HepG2 (cell line): Measurements from ENCODE around the gene TM4SF18. TPM values are rescaled to one million over a fixed set of nuclear protein-coding genes. Genes with fewer than 3 reads are reported as not detected.

ENCODE experiments used
- ATAC-seq: fragments of 200-7000 bp; cut with Tn5 transposase; 3 replicates; pipeline ENCODE4 v1.9.1; 2020; ENCODE audit warnings: mild to moderate bottlenecking, moderate library complexity
- BruUV-seq: library from RNA; stranded (reverse); fragments of 400-500 nt; replicated peaks from 2 replicates; lab custom pipeline; 2021; lab: Mats Ljungman, UMichigan
- CTCF ChIA-PET: fragments of 300-600 bp; formaldehyde crosslinking; extraction: SDS; loops from one replicate; lab custom pipeline; 2021; ENCODE audit warnings: low total read pairs, inconsistent platforms, low intra/inter-chr PET ratio; lab: Yijun Ruan, JAX
- POLR2A ChIA-PET: fragments of 350-600 bp; sonication (Branson Sonifier 250); formaldehyde crosslinking; loops from one replicate; lab custom pipeline; 2020; ENCODE audit warnings: antibody characterized with exemption, inconsistent platforms; lab: Yijun Ruan, JAX
- DNase-seq: peaks from one replicate; pipeline ENCODE4 v3.0.0-alpha.2; 2015; ENCODE audit warnings: low spot score
- FAIRE-seq: peaks from 3 replicates; lab custom pipeline; 2011; peaks lifted over from hg19 to GRCh38; lab: Jason Lieb, UNC
- H2AFZ ChIP-seq: one replicate; pipeline ENCODE4 v1.6.1; 2011; ENCODE audit warnings: low read length, inconsistent platforms
- H3K27ac ChIP-seq: fragments of 300-600 bp; 3 replicates; pipeline ENCODE4 v1.8.0; 2011; ENCODE audit warnings: mixed run types, mild to moderate bottlenecking, mixed read lengths, low read length, inconsistent platforms; ENCODE audit not compliant: insufficient read depth; ENCODE audit errors: extremely low read length
- H3K27me3 ChIP-seq, 2 experiments: fragments of 200-600 bp in 1 of 2; 2 replicates in 1 of 2; 3 replicates in 1 of 2; pipeline versions ENCODE4 v1.6.0 to v1.8.0; 2011; ENCODE audit warnings: low read length in 2 of 2, mild to moderate bottlenecking in 2 of 2, moderate library complexity in 2 of 2, inconsistent platforms in 1 of 2; ENCODE audit not compliant: insufficient read depth in 2 of 2, control insufficient read depth in 1 of 2
- H3K36me3 ChIP-seq, 2 experiments: fragments of 200-600 bp in 1 of 2; replicated peaks in 1 of 2; 2 replicates in 1 of 2; 3 replicates in 1 of 2; pipeline versions ENCODE4 v1.5.1 to v1.8.0; 2011; ENCODE audit warnings: low read length in 2 of 2, inconsistent platforms in 1 of 2; ENCODE audit not compliant: insufficient read depth in 2 of 2, control insufficient read depth in 1 of 2
- H3K4me1 ChIP-seq: 2 replicates; pipeline ENCODE4 v1.5.1; 2012; ENCODE audit warnings: low read length, inconsistent platforms; ENCODE audit not compliant: insufficient read depth
- H3K4me2 ChIP-seq: 2 replicates; pipeline ENCODE4 v1.6.0; 2011; ENCODE audit warnings: low read depth, low read length, inconsistent platforms
- H3K4me3 ChIP-seq, 3 experiments: fragments of 200-600 bp in 1 of 3; sonication (generic), shearing (Covaris generic) in 1 of 3; replicated peaks in 1 of 3; 2 replicates each; pipeline ENCODE4 v1.5.1; 2011 to 2016; ENCODE audit warnings: low read length in 3 of 3, inconsistent platforms in 2 of 3, low read depth in 2 of 3, mild to moderate bottlenecking in 2 of 3, control low read depth in 1 of 3, mixed read lengths in 1 of 3; ENCODE audit not compliant: insufficient read depth in 1 of 3
- H3K79me2 ChIP-seq: one replicate; pipeline ENCODE4 v1.6.1; 2011; ENCODE audit warnings: low read length, inconsistent platforms; ENCODE audit not compliant: insufficient read depth
- H3K9ac ChIP-seq: 2 replicates; pipeline ENCODE4 v1.6.0; 2011; ENCODE audit warnings: mild to moderate bottlenecking, low read depth, low read length, inconsistent platforms; ENCODE audit not compliant: insufficient read depth
- H3K9me3 ChIP-seq: 2 replicates; pipeline ENCODE4 v1.5.1; 2012; ENCODE audit warnings: mild to moderate bottlenecking, low read length
- H4K20me1 ChIP-seq: 2 replicates; pipeline ENCODE4 v1.6.0; 2011; ENCODE audit warnings: inconsistent platforms, mild to moderate bottlenecking, low read length, moderate library complexity; ENCODE audit not compliant: insufficient read depth
- ESRRA ChIP-seq: sonication (generic); formaldehyde crosslinking; IDR thresholded peaks from 2 replicates; pipeline ENCODE4 v1.5.1; 2020; ENCODE audit warnings: mild to moderate bottlenecking, low read depth, missing genetic modification reagents
- JARID2 ChIP-seq: sonication (generic); formaldehyde crosslinking; IDR thresholded peaks from 2 replicates; pipeline ENCODE4 v1.8.1; 2023; ENCODE audit warnings: missing genetic modification reagents, inconsistent platforms; ENCODE audit not compliant: insufficient replicate concordance
- KDM5A ChIP-seq: fragments of 200-600 bp; sonication (generic); IDR thresholded peaks from 2 replicates; pipeline ENCODE4 v1.7.0; 2018; ENCODE audit warnings: antibody characterized with exemption, mild to moderate bottlenecking, low read length, borderline replicate concordance
- MIXL1 ChIP-seq: IDR thresholded peaks from 2 replicates; pipeline ENCODE4 v1.6.1; 2016
- NFKB2 ChIP-seq: sonication (generic); formaldehyde crosslinking; IDR thresholded peaks from 2 replicates; pipeline ENCODE4 v1.4.0; 2020; ENCODE audit warnings: missing genetic modification reagents, borderline replicate concordance
- NR2F1 ChIP-seq, 2 experiments: fragments of 450-650 bp in 1 of 2; formaldehyde crosslinking in 1 of 2; IDR thresholded peaks; 2 replicates each; pipeline versions ENCODE4 v1.5.0 to v1.6.1; 2016 to 2020; ENCODE audit warnings: mild to moderate bottlenecking in 1 of 2, missing compliant biosample characterization in 1 of 2, missing genetic modification reagents in 1 of 2, moderate library complexity in 1 of 2
- PTBP1 ChIP-seq: fragments of 200-400 bp; formaldehyde crosslinking; IDR thresholded peaks from 2 replicates; pipeline ENCODE4 v1.6.1; 2018; ENCODE audit warnings: low read length, low read depth; ENCODE audit not compliant: poor library complexity, severe bottlenecking
- RARA ChIP-seq: IDR thresholded peaks from 2 replicates; pipeline ENCODE4 v1.6.1; 2016; ENCODE audit warnings: missing genetic modification reagents, missing compliant biosample characterization
- TEAD3 ChIP-seq: optimal IDR thresholded peaks from 2 replicates; pipeline ENCODE3; 2016; ENCODE audit warnings: borderline replicate concordance
- U2AF2 ChIP-seq: fragments of 200-400 bp; formaldehyde crosslinking; IDR thresholded peaks from 2 replicates; pipeline ENCODE4 v1.6.1; 2017; ENCODE audit warnings: low read depth, mild to moderate bottlenecking, low read length
- ZNF615 ChIP-seq: sonication (generic); formaldehyde crosslinking; IDR thresholded peaks from 2 replicates; pipeline ENCODE4 v1.5.0; 2020; ENCODE audit warnings: mild to moderate bottlenecking, missing genetic modification reagents, borderline replicate concordance
- ZSCAN20 ChIP-seq: sonication (generic); formaldehyde crosslinking; IDR thresholded peaks from 2 replicates; pipeline ENCODE4 v1.4.0; 2020; ENCODE audit warnings: missing genetic modification reagents, mild to moderate bottlenecking, borderline replicate concordance
- in situ Hi-C: cut with HindIII; loops from 2 replicates; pipeline ENCODE4 v1.10.0; 2017; ENCODE audit warnings: low pct_unique_long_range_greater_than_20kb; ENCODE audit not compliant: extremely low pct_ligation_motif_present
- intact Hi-C: fragments of 100-400 bp; cut with micrococcal nuclease; formaldehyde crosslinking; loops from one replicate; pipeline ENCODE4 v1.10.0; 2022; ENCODE audit not compliant: unreplicated experiment
- polyA plus RNA-seq, 8 experiments: library from polyadenylated mRNA; depleted of rRNA in 3 of 8; stranded (reverse) in 7 of 8; unstranded in 1 of 8; fragments of >200 nt; fragmentation: Illumina TruSeq in 4 of 8; extraction: Trizol in 4 of 8; gene quantifications; 2 replicates each; pipeline versions ENCODE4 v1.2.1 to v1.2.3, GENCODE V29; 2011 to 2016; ENCODE audit warnings: low read depth in 4 of 8, missing spikeins in 1 of 8, mixed read lengths in 1 of 8; ENCODE audit not compliant: insufficient read depth in 1 of 8
- total RNA-seq, 5 experiments: library from RNA; depleted of rRNA; stranded (reverse); fragments of >200 nt; fragmentation: Illumina TruSeq; extraction: Trizol; gene quantifications; 2 replicates each; pipeline ENCODE4 v1.2.3, GENCODE V29; 2016; ENCODE audit warnings: low read depth in 1 of 5
- TF ChIP-seq, protein P1 (sequence below): sonication (generic); formaldehyde crosslinking; IDR thresholded peaks from 2 replicates; pipeline ENCODE4 v1.8.1; 2023; ENCODE audit warnings: mild to moderate bottlenecking, inconsistent platforms, moderate library complexity, missing genetic modification reagents, borderline replicate concordance
- TF ChIP-seq, protein P2 (sequence below): sonication (generic); formaldehyde crosslinking; IDR thresholded peaks from 2 replicates; pipeline ENCODE4 v1.5.0; 2020; ENCODE audit warnings: mild to moderate bottlenecking, missing genetic modification reagents
- TF ChIP-seq, protein P3 (sequence below): sonication (generic); formaldehyde crosslinking; IDR thresholded peaks from 2 replicates; pipeline ENCODE4 v1.8.1; 2023; ENCODE audit warnings: missing genetic modification reagents, inconsistent platforms, borderline replicate concordance
- TF ChIP-seq, protein P4 (sequence below): sonication (generic); formaldehyde crosslinking; IDR thresholded peaks from 2 replicates; pipeline ENCODE4 v1.4.0; 2020; ENCODE audit warnings: low read depth, mild to moderate bottlenecking, missing genetic modification reagents

TM4SF18 gene
- total and polyA plus RNA-seq, 2 of the 13 experiments (the other 11 are each of a cell fraction or from before 2014, with no cell fraction given) = 0.15 TPM; not detected in 1

DNA sequence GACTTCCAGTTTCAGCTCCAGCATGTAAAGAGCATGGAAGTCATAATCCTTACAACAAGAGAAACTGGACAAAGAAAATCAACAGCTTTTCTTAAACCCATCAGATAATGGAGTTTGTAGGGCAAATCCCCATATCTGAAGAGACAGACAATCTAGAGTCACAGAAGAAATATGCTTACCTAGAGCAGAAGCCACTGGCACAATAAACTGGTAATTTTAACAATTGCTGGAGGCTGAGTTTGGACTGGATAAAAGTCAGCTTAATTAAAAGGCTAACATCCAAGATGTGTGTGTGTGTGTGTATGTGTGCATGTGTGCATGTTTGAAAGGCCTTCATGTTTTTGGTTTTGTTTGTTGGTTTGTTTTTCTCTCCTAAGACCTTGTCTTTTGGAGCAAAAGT, 50.6 kb downstream of the TM4SF18 start:
- intact Hi-C loops = no loop called here
- Histone ChIP-seq H3K36me3 (no peaks in the 10 kb centered on the region), H3K79me2 (no peaks in the 10 kb centered on the region), H4K20me1 (no peaks in the 10 kb centered on the region), H3K27ac (no peak overlapping the region), H3K9me3 (no peaks in the 10 kb centered on the region), H3K9ac (no peak overlapping the region), H2AFZ (no peak overlapping the region), H3K4me2 (no peak overlapping the region), H3K4me1 (peaks cover 14% of the 10 kb centered on the region), H3K27me3 (no peaks in the 10 kb centered on the region), H3K4me3 (no peak overlapping the region)
- ATAC-seq (no peak), FAIRE-seq (no peak), DNase-seq (no peak)
- CTCF ChIA-PET = no interaction called here
- BruUV-seq = no TSS peak
- in situ Hi-C loops = no loop called here
- POLR2A ChIA-PET = no interaction called here
- no peak for TF ChIP-seq PTBP1
- TF ChIP-seq ZNF615 = no peak
- TF ChIP-seq KDM5A = no peak
- TF ChIP-seq, protein P1, sequence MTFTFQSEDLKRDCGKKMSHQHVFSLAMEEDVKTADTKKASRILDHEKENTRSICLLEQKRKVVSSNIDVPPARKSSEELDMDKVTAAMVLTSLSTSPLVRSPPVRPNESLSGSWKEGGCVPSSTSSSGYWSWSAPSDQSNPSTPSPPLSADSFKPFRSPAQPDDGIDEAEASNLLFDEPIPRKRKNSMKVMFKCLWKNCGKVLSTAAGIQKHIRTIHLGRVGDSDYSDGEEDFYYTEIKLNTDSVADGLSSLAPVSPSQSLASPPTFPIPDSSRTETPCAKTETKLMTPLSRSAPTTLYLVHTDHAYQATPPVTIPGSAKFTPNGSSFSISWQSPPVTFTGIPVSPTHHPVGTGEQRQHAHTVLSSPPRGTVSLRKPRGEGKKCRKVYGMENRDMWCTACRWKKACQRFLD (CRISPR knock-in tag) = no peak
- TF ChIP-seq NFKB2 (CRISPR knock-in tag) = no peak
- no peak for TF ChIP-seq ZSCAN20 (CRISPR knock-in tag)
- TF ChIP-seq MIXL1 = no peak
- TF ChIP-seq NR2F1 (CRISPR knock-in tag; IDR thresholded peaks at IDR 0.05) = no peak
- TF ChIP-seq, protein P2, sequence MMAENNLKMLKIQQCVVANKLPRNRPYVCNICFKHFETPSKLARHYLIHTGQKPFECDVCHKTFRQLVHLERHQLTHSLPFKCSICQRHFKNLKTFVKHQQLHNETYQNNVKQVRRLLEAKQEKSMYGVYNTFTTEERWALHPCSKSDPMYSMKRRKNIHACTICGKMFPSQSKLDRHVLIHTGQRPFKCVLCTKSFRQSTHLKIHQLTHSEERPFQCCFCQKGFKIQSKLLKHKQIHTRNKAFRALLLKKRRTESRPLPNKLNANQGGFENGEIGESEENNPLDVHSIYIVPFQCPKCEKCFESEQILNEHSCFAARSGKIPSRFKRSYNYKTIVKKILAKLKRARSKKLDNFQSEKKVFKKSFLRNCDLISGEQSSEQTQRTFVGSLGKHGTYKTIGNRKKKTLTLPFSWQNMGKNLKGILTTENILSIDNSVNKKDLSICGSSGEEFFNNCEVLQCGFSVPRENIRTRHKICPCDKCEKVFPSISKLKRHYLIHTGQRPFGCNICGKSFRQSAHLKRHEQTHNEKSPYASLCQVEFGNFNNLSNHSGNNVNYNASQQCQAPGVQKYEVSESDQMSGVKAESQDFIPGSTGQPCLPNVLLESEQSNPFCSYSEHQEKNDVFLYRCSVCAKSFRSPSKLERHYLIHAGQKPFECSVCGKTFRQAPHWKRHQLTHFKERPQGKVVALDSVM (CRISPR knock-in tag) = no peak
- TF ChIP-seq TEAD3 (CRISPR knock-in tag) = no peak
- no peak for TF ChIP-seq U2AF2
- no peak for TF ChIP-seq ESRRA (CRISPR knock-in tag)
- TF ChIP-seq, protein P3, sequence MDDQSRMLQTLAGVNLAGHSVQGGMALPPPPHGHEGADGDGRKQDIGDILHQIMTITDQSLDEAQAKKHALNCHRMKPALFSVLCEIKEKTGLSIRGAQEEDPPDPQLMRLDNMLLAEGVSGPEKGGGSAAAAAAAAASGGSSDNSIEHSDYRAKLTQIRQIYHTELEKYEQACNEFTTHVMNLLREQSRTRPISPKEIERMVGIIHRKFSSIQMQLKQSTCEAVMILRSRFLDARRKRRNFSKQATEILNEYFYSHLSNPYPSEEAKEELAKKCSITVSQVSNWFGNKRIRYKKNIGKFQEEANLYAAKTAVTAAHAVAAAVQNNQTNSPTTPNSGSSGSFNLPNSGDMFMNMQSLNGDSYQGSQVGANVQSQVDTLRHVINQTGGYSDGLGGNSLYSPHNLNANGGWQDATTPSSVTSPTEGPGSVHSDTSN (CRISPR knock-in tag) = no peak
- TF ChIP-seq, protein P4, sequence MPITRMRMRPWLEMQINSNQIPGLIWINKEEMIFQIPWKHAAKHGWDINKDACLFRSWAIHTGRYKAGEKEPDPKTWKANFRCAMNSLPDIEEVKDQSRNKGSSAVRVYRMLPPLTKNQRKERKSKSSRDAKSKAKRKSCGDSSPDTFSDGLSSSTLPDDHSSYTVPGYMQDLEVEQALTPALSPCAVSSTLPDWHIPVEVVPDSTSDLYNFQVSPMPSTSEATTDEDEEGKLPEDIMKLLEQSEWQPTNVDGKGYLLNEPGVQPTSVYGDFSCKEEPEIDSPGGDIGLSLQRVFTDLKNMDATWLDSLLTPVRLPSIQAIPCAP = no peak
- no peak for TF ChIP-seq JARID2
- no peak for TF ChIP-seq RARA (CRISPR knock-in tag)
